Left ventricle myocardium inferior (tissue), 1 donor: ENCODE data around the gene MAGI1. TPM values are rescaled to one million over a fixed set of nuclear protein-coding genes. Genes with fewer than 3 reads are reported as not detected.

ENCODE experiments used
- DNase-seq: peaks from one replicate; pipeline ENCODE4 v3.0.0-alpha.2; 2020
- H3K27ac ChIP-seq: fragments of 200-600 bp; replicated peaks from 2 replicates; pipeline ENCODE4 v1.8.0; 2021
- H3K27me3 ChIP-seq: fragments of 200-600 bp; 2 replicates; pipeline ENCODE4 v1.8.0; 2021; ENCODE audit warnings: low read depth
- H3K36me3 ChIP-seq: fragments of 200-600 bp; 2 replicates; pipeline ENCODE4 v1.8.0; 2021
- H3K4me1 ChIP-seq: fragments of 200-600 bp; 2 replicates; pipeline ENCODE4 v1.8.0; 2021
- H3K4me3 ChIP-seq: fragments of 200-600 bp; 2 replicates; pipeline ENCODE4 v1.8.0; 2021; ENCODE audit warnings: mild to moderate bottlenecking, moderate library complexity
- H3K9me3 ChIP-seq: fragments of 200-600 bp; replicated peaks from 2 replicates; pipeline ENCODE4 v1.8.0; 2021
- intact Hi-C: fragments of 100-400 bp; cut with micrococcal nuclease; formaldehyde crosslinking; loops from one replicate; pipeline ENCODE4 v1.11.0; 2022
- total RNA-seq: library from RNA; stranded (reverse); fragmentation: NEBNext Ultra II Directional; extraction: Animal tissue kit (Norgen Biotek cat#: 25700); gene quantifications from one replicate; pipeline ENCODE4 v1.2.1, GENCODE V29; 2021
- TF ChIP-seq, protein P1 (sequence below): fragments of 200-600 bp; IDR thresholded peaks from 2 replicates; pipeline ENCODE4 v1.8.0; 2021; ENCODE audit warnings: antibody characterized with exemption, mild to moderate bottlenecking, borderline replicate concordance
- donor health status: DM: no; HTN: yes; CAD: no; lungs with severe emphysema.

The MAGI1 gene
- total RNA-seq, 1 donor from 2014 or later: 36.6 TPM

DNA sequence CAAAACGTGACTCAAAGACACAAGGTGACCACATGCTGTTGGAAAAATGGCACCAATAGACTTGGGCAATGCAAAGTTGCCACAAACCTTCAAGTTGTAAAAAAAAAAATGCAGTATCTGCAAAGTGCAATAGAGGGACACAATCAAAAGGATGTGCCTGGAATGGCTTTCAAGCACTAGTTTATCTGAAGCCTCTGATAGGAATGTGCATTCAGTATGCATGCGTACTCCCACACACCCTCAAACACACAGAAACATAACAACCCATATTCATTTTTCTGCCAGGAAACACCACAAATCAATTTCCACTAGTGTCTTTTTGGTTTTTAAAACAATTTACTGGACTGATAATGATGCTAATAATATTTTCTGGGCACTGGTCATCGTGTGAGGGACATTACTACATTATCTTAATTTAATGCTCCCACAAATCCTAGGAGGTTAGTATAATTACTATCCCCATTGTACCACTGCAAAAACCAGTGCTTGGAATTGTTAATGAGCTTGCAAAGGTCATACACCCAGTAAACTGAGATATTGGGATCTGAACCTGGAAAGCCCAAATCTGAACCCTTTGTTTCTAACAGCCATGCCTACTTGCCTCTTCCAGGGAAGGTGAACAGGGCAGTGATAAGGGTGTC, 298.7 kb downstream of the MAGI1 start:
- intact Hi-C loops: no loop called here
- TF ChIP-seq, protein P1, sequence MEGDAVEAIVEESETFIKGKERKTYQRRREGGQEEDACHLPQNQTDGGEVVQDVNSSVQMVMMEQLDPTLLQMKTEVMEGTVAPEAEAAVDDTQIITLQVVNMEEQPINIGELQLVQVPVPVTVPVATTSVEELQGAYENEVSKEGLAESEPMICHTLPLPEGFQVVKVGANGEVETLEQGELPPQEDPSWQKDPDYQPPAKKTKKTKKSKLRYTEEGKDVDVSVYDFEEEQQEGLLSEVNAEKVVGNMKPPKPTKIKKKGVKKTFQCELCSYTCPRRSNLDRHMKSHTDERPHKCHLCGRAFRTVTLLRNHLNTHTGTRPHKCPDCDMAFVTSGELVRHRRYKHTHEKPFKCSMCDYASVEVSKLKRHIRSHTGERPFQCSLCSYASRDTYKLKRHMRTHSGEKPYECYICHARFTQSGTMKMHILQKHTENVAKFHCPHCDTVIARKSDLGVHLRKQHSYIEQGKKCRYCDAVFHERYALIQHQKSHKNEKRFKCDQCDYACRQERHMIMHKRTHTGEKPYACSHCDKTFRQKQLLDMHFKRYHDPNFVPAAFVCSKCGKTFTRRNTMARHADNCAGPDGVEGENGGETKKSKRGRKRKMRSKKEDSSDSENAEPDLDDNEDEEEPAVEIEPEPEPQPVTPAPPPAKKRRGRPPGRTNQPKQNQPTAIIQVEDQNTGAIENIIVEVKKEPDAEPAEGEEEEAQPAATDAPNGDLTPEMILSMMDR: no peak
- H3K36me3 ChIP-seq: no peaks in the 10 kb centered on the region

DNA sequence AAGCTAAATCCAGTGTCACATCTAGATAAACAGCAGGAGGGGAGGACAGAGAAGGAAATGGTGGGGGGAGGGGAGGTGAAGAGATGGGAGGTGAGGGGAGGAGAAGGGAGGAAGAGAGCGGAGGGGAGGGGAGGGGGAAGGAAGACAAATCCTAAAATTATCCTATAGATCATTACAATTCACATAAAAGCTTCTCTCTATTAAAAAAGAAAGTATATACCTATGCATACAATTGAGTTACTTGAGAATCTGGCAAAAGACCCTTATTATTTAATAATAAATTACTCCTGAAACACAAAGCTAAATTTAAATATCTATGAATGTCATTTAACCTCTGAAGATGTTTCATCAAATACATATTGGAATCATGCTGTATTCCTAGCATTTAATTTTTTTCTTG, 303.9 kb downstream of the MAGI1 start:
- H3K27ac ChIP-seq: no peak overlapping the region
- intact Hi-C loops: loop anchor here (5.0 kb wide), 1 partner anchor 297 kb away; no protein-coding TSS in a partner anchor
- TF ChIP-seq, protein P1: no peak
- H3K36me3 ChIP-seq: no peaks in the 10 kb centered on the region
- no peaks in the 10 kb centered on the region for H3K9me3 ChIP-seq
- H3K4me3 ChIP-seq: no peak overlapping the region
- H3K27me3 ChIP-seq: no peaks in the 10 kb centered on the region
- peaks cover 22% of the 10 kb centered on the region for H3K4me1 ChIP-seq
- no peak for DNase-seq

More for the DNA sequence above, 298.7 kb downstream of the MAGI1 start:
- Histone ChIP-seq H3K4me1 (peaks cover 16% of the 10 kb centered on the region), H3K9me3 (no peaks in the 10 kb centered on the region), H3K27me3 (no peaks in the 10 kb centered on the region), H3K27ac (no peak overlapping the region), H3K4me3 (no peak overlapping the region)
- DNase-seq: no peak

DNA sequence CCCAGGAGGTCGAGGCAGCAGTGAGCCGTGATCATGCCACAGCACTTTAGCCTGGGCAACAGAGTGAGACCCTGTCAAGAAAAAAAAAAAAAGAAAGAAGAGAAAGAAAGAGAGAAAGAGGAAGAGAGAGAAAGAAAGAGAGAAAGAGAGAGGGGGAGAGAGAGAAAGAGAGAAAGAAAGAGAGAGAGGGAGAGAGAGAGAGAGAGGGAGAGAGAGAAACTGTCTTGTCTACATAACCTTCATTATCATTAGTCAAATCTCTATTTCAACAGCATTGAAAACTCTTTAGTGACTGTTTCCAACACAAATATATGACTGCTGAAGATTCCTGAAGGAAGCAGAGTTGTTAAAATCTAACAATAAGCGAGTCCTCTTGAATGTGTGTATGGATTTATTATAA, 304.3 kb downstream of the MAGI1 start:
- no peaks in the 10 kb centered on the region for H3K27me3 ChIP-seq
- TF ChIP-seq, protein P1: no peak
- H3K4me1 ChIP-seq: peaks cover 22% of the 10 kb centered on the region
- no peak overlapping the region for H3K27ac ChIP-seq
- H3K4me3 ChIP-seq: no peak overlapping the region
- intact Hi-C loops: loop anchor here (5.0 kb wide), 1 partner anchor 297 kb away; no protein-coding TSS in a partner anchor
- H3K36me3 ChIP-seq: no peaks in the 10 kb centered on the region
- no peak for DNase-seq
- H3K9me3 ChIP-seq: no peaks in the 10 kb centered on the region

DNA sequence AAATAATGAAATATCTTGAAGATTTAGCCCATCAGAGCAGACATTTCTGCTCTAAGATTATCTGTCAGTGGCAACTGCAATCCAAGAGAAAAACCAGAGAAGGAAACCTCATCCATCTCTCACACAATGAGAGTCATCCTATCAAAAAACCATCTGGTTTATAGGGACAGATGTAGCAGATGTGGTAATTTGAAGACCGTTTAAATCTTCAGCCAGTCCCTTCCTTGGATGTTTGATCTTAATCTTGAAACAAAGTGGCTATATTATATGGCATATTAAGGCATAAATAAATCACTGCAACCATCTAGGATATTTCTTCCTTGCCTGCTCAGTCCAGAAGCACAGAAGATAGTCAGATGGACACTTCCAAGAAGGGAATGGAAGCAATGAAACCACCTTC, 305.3 kb downstream of the MAGI1 start:
- H3K9me3 ChIP-seq: no peaks in the 10 kb centered on the region
- intact Hi-C loops: loop anchor here (5.0 kb wide), 1 partner anchor 296 kb away; no protein-coding TSS in a partner anchor
- peaks cover 29% of the 10 kb centered on the region for H3K4me1 ChIP-seq
- TF ChIP-seq, protein P1: no peak
- H3K4me3 ChIP-seq: no peak overlapping the region
- no peak for DNase-seq
- no peaks in the 10 kb centered on the region for H3K27me3 ChIP-seq
- H3K36me3 ChIP-seq: no peaks in the 10 kb centered on the region
- H3K27ac ChIP-seq: no peak overlapping the region

DNA sequence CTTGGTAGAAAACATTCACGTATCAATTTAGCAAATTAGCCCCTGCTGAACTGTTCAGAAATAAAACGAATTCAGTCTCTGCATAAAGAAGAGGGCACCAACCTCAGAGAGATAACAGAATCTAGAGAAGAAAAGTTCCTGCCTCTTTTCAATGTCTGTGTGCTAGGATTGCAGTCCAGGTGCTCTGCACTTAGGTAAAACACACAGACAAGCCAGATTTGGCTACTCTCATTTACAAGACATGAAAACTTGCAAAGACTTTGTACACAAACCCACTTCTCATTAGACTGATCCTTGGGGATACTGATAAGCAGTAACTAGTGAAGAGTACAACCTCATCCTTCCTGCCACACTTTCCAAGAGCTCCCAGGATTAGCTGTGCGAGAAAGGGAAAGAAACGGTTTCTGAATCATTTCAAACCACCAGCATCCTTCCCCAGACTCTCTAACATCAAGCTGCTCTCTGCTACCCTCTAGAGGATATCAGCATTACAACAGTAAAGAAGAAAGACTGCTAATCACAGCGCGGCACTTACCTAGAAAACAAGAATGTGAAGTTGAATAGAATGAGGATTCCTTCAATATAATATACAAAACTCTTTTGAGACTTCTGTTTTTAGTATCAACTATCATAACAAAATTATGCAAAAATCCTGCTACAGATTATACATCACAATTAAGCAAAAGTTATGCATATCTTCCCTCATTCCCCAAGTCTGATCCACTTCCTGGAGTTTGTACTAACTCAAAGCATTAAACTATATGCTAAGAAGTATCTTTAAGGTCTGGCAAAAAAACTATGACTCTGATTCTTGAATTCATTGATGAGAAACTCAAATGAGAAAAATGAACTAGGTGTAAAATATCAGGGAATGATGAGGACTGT, 306.4 kb downstream of the MAGI1 start:
- TF ChIP-seq, protein P1: peak; percentile 85

More for the DNA sequence above, 306.4 kb downstream of the MAGI1 start:
- Histone ChIP-seq H3K4me3 (no peak overlapping the region), H3K27ac (no peak overlapping the region), H3K9me3 (no peaks in the 10 kb centered on the region), H3K36me3 (no peaks in the 10 kb centered on the region), H3K27me3 (no peaks in the 10 kb centered on the region), H3K4me1 (peaks cover 34% of the 10 kb centered on the region)
- intact Hi-C loops: loop anchor here (5.0 kb wide), 1 partner anchor 295 kb away; no protein-coding TSS in a partner anchor
- no peak for DNase-seq
